Inflammatory macrophage (primary cell): ENCODE measurements around the gene EIF2A.
"Not testable (repeated sequence)": the region's sequence is repeated elsewhere in the genome, so short reads cannot be mapped to it uniquely, and the experiment has no call there.

ENCODE experiments used
- DNase-seq, 2 donors: peaks; one replicate each; pipeline ENCODE4 v3.0.0-alpha.2; 2020 to 2022
- total RNA-seq, 18 experiments: gene quantifications; one replicate each; lab custom pipeline; 2026; ENCODE audit warnings: mixed read lengths in 6 of 18, inconsistent platforms in 2 of 18; lab: John Stamatoyannopoulos, UW

The EIF2A gene
- total RNA-seq: 99.0 to 162 (median 133) reads per million in 18 experiments

DNA sequence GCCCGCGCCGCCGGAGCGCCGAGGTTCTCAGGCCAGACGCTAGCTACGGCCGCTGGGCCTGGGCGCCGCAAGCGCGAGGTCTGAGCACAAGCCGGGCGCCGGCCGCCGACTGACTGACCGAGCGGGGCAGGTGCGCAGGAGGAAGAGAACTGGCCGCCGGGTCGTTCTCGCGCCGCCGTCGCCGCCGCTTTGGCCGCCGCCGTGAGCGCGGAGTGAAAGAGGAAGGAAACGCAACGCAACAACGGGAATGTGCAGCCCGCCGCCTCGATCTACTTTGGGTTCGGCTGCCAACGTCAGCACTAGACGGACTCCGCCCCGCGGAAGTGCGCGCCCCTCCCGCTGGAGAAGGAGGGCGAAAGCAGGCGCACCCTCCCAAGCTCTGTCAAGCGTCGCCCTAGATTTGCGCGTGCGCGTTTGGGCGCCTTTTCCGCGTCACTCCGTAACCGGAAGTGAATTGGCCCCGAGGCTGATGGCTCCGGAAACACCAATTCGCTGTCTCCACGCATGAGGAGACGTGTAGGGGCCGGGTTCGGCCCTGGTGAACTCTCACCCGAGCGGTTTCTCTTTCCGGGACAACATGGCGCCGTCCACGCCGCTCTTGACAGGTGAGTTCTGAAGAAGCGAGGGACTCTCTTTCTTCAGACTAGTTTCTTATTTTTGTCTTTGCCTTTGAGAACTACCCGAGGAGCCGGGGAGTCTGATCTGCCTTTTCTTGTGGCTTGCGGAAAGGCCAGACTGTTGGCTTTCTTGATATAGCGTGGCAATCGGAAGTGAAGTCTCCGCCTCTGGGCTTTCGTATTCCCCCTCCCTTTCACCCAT, at the start of gene EIF2A, which contains the start of gene SERP1:
Gene EIF2A, plus strand, starts transcription at position 562 of the 819 bp plus-strand sequence. Its CDS starts 16 bp downstream, at position 578.
Gene SERP1, minus strand, starts transcription at position 271 of the 819 bp plus-strand sequence. CDS start 361 bp downstream, outside the sequence.
- peak; percentile 100 for DNase-seq

- peak in 1 of 2 donors; percentile 27 for DNase-seq
Observed at GRCh38 chr3:150497956-150498355, 48.6 kb upstream of the EIF2A start.

GRCh38 chr3:150500960-150501359, 45.6 kb upstream of the EIF2A start:
- not testable (repeated sequence) for DNase-seq

GRCh38 chr3:150503402-150504099, 43.0 kb upstream of the EIF2A start:
- DNase-seq: no peak

DNA sequence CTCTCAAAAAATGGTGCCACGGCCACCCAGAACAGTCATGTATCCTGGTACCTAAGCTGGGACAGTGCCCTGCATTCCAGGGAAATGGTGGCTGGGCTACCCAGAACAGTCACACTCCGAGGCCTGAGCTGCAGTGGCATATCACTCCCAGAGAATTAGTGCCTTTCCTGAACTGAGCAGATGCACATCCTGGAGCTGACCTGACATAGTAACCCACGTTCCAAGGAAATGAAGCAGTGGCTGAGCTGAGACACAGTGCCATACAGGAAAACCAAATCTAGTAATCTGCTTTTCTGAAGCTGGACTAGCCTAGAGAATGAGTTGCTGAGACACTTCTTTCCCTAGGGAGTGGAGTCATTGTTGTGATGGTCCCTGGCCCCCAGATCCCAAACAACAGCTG, 42.1 kb upstream of the EIF2A start:
- no peak for DNase-seq

DNA sequence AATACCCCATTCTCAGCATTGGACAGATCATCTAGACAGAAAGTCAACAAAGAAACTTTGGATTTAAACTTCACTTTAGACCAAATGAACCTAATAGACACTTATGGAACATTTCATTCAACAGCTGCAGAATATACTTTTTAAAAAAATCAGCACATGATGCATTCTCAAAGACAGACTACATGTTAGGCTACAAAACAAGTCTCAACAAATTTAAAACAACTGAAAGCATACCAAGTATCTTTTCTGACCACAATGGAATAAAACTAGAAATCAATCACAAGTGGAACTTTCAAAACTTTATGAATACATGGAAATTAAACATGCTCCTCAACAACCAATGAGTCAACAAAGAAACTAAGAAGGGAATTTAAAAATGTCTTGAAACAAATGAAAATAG, 38.2 kb upstream of the EIF2A start:
- DNase-seq: no peak

DNA sequence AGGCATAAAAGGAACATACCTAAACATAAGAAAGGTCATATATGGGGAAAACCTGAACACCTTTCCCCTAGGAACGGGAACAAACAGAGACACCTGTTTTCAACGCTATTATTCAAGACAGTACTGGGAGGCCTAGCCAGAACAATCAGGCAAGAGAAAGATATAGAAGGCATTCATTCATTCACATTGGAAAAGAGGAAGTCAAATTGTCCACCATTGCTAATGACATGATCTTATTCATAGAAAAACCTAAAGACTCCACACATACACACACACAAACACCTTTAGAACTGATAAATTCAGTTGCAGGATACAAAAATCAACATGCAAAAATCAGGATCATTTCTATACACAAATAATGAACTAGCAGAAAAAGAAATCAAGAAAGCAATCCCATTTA, 36.8 kb upstream of the EIF2A start:
- no peak for DNase-seq

- no peak for DNase-seq
Observed at GRCh38 chr3:150511122-150511821, 35.3 kb upstream of the EIF2A start.

DNA sequence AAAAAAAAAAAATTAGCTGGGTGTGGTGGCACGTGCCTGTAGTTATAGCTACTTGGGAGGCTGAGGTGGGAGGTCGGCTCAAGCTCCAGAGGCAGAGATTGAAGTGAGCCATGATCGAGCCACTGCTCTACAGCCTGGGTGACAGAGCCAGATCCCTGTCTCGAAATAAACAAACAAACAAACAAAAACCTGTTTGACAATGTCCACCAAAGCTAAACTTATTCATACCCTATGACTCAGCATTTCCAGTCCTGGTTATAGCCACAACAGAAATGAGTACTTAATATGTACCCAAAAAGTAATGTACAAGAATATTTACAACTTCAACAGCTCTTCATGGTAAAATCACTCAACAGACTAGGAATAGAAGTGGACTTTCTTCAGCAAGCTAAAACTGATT, 31.4 kb upstream of the EIF2A start:
- no peak for DNase-seq

- no peak for DNase-seq
Observed at GRCh38 chr3:150519026-150519425, 27.6 kb upstream of the EIF2A start.

GRCh38 chr3:150520408-150520807, 26.2 kb upstream of the EIF2A start:
- no peak for DNase-seq

DNA sequence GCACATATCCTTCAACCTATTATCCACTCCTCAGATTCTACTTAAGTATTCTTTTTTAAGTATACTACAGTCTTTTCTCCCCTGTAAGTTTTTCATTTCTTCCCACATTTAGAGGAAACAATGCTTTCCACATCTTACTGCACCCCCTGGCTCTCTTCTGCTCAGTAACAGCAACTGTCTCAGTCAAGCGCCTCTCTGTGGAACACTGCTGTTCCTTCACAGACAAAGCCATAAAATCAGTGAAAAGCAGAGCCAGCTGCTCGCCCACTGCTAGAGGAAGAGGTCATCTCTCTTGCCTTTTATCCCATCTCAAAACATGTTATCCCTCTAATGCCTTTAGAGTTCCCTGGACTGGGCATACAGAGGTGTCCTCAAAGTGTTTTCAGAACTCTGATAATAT, 25.1 kb upstream of the EIF2A start:
- peak in 1 of 2 donors; percentile 5 for DNase-seq

DNA sequence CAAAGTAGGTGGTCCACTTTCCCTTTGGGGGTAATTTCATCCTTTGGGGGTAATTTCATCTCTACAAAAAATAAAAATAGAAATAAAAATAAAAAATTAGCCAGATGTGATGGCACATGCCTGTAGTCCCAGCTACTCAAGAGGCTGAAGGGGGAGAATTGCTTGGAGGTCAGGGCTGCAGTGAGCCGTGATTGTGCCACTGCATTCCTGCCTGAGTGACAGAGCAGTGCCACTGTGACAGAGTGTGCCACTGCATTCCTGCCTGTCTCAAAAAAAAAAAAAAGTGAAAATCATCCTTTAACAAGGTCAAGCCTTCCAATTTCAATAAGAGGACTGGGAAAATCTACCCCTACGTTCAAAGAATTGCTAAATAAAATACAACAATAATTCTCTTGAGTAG, 23.0 kb upstream of the EIF2A start:
- DNase-seq: no peak

DNA sequence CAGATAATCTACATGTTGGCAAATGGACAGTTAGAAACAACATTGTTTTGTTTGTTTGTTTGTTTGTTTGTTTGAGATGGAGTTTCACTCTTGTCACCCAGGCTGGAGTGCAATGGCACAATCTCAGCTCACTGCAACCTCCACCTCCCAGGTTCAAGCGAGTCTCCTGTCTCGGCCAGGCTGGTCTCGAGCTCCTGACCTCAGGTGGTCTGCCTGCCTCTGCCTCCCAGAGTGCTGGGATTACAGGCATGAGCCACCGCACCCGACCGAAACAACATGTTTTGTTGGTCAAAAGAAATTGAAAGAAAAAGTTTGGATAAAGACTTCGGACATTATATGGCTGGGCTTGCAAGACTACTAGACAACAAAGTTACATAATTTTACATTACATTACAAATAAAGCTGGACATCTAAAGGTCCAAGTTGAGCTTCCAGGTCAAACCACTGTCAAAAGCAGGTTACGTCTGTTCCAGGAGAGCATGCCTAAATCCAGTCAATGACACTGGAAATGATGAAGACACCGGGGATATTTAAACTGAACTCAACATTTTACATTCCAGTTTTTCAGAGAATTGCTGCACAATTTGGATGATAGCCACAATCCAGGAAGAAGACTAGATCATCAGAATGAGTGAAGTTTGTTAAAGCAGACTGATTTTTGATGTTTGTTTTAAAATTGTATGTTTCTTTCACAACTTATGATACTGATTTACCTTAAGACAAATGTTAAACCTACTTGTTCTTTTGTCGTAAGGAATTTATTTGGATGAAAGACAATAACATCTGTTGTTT, 18.9 kb upstream of the EIF2A start:
- DNase-seq: no peak

DNA sequence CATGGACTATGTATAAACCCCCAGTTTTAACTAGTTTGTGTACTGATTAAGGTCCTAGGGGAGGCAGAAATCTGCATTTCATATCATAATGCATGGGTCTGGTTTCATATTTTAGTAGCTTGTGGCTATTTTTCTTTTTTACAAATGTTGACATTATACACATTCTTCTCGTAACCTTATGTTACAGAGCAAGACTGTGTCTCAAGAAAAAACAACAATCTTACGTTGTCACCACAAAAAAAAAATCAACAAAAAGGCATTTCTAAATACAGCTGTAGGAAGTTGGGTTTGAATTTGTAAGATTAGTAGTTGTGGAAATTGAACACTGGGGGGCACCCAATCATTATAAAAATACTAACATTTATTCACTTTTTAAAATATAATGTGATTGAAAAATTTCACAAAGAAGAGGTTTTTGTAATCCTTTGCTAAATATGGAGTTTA, 18.2 kb upstream of the EIF2A start:
- peak in 1 of 2 donors; percentile 61 for DNase-seq

GRCh38 chr3:150531775-150532174, 14.8 kb upstream of the EIF2A start:
- DNase-seq: no peak

GRCh38 chr3:150535204-150535603, 11.4 kb upstream of the EIF2A start:
- no peak for DNase-seq

GRCh38 chr3:150538324-150539208, 8.0 kb upstream of the EIF2A start:
- DNase-seq: no peak

GRCh38 chr3:150540297-150540696, 6.3 kb upstream of the EIF2A start:
- DNase-seq: no peak

DNA sequence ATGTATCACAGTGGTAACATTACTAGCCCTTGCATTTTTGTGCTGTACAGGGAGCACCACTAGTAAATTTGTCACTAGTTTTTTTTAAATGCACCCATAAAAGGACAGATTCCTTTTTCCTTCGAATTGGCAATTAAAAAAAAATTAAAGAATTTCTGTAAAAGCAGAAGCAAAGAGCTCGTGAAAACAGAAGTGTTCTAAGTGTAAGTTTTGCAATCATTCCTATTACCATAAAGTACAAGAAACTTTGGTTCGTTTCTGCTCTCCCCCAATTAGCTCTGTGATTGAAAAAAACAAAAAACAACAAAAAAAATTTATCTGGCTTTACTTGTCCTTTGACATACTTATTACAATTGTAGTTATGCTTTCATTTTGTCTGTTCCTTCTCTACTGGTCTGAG, 5.6 kb upstream of the EIF2A start:
- peak; percentile 20 to 68 for DNase-seq

- DNase-seq: no peak
Observed at GRCh38 chr3:150543128-150543527, 3.5 kb upstream of the EIF2A start.
